ENCODE data around the gene AUTS2. TPM values are rescaled to one million over a fixed set of nuclear protein-coding genes. Genes with fewer than 3 reads are reported as not detected.

The AUTS2 gene
- total and polyA plus RNA-seq, 7 experiments from 2014 or later: 0.40 to 31.7 (median 4.2) TPM

- Histone ChIP-seq H3K4me3 (ENCODE audit: low read length) (no peak overlapping the region), H3K27ac (ENCODE audit: low read depth, low read length) (no peak overlapping the region), H3K36me3 (ENCODE audit: control insufficient read depth in 2 of 3, insufficient read depth in 3 of 3, low read length in 3 of 3) (no peaks in the 10 kb centered on the region), H3K4me1 (ENCODE audit: control insufficient read depth in 2 of 2, insufficient read depth in 2 of 2, low read length in 2 of 2) (no peaks in the 10 kb centered on the region), H3K9me3 (ENCODE audit: control insufficient read depth in 2 of 3, low read length in 3 of 3) (no peaks in the 10 kb centered on the region), H3K27me3 (ENCODE audit: control insufficient read depth in 2 of 2, insufficient read depth in 2 of 2, low read length in 2 of 2) (no peaks in the 10 kb centered on the region)
- peak overlapping the region in 1 of 9 donors; percentile 17 for H3K27ac Mint-ChIP-seq
- peaks cover 0 to 17% (median 5%) of the 10 kb centered on the region in 7 donors for H3K4me1 Mint-ChIP-seq
- DNase-seq: no peak
- no peaks in the 10 kb centered on the region for H3K36me3 Mint-ChIP-seq
- intact Hi-C loops (cut with micrococcal nuclease): no loop called here
- H3K27me3 Mint-ChIP-seq: peaks cover 0 to 12% (median 0%) of the 10 kb centered on the region in 5 donors
- POLR2A ChIA-PET: no interaction called here
- CTCF ChIA-PET: no interaction called here
- no peak for ATAC-seq
- H3K4me3 Mint-ChIP-seq: no peak overlapping the region
- peaks cover 0 to 9% (median 4%) of the 10 kb centered on the region in 11 donors for H3K9me3 Mint-ChIP-seq
These were observed 1120.8 kb downstream of the AUTS2 start for GRCh38 chr7:70719125-70719524.

GRCh38 chr7:70720191-70720873 is 1122.1 kb downstream of the AUTS2 start:
- ATAC-seq: no peak

GRCh38 chr7:70721500-70721899 is 1123.2 kb downstream of the AUTS2 start:
- Mint-ChIP-seq H3K27me3 (peaks cover 0 to 12% (median 0%) of the 10 kb centered on the region in 5 donors), H3K4me1 (peaks cover 0 to 17% (median 5%) of the 10 kb centered on the region in 7 donors), H3K4me3 (no peak overlapping the region), H3K27ac (no peak overlapping the region), H3K36me3 (no peaks in the 10 kb centered on the region), H3K9me3 (peaks cover 0 to 5% (median 0%) of the 10 kb centered on the region in 11 donors)
- Histone ChIP-seq H3K4me3 (ENCODE audit: low read length) (no peak overlapping the region), H3K4me1 (ENCODE audit: control insufficient read depth in 2 of 2, insufficient read depth in 2 of 2, low read length in 2 of 2) (no peaks in the 10 kb centered on the region), H3K9me3 (ENCODE audit: control insufficient read depth in 2 of 3, low read length in 3 of 3) (no peaks in the 10 kb centered on the region), H3K27me3 (ENCODE audit: control insufficient read depth in 2 of 2, insufficient read depth in 2 of 2, low read length in 2 of 2) (no peaks in the 10 kb centered on the region), H3K36me3 (ENCODE audit: control insufficient read depth in 2 of 3, insufficient read depth in 3 of 3, low read length in 3 of 3) (no peaks in the 10 kb centered on the region), H3K27ac (ENCODE audit: low read depth, low read length) (no peak overlapping the region)
- no peak for ATAC-seq
- ChIA-PET POLR2A (no interaction called here), CTCF (no interaction called here)
- DNase-seq: no peak
- intact Hi-C loops (cut with micrococcal nuclease): no loop called here

More at GRCh38 chr7:70720191-70720873, 1122.1 kb downstream of the AUTS2 start:
- Mint-ChIP-seq H3K27ac (no peak overlapping the region), H3K27me3 (peaks cover 0 to 12% (median 0%) of the 10 kb centered on the region in 5 donors), H3K9me3 (peaks cover 0 to 5% (median 0%) of the 10 kb centered on the region in 11 donors), H3K36me3 (no peaks in the 10 kb centered on the region), H3K4me3 (peak overlapping the region in 1 of 10 donors; percentile 12), H3K4me1 (peaks cover 0 to 17% (median 5%) of the 10 kb centered on the region in 7 donors)
- intact Hi-C loops (cut with micrococcal nuclease): no loop called here
- H3K36me3 ChIP-seq (ENCODE audit: control insufficient read depth in 2 of 3, insufficient read depth in 3 of 3, low read length in 3 of 3): no peaks in the 10 kb centered on the region
- H3K4me1 ChIP-seq (ENCODE audit: control insufficient read depth in 2 of 2, insufficient read depth in 2 of 2, low read length in 2 of 2): no peaks in the 10 kb centered on the region
- no peaks in the 10 kb centered on the region for H3K27me3 ChIP-seq (ENCODE audit: control insufficient read depth in 2 of 2, insufficient read depth in 2 of 2, low read length in 2 of 2)
- H3K4me3 ChIP-seq (ENCODE audit: low read length): no peak overlapping the region
- POLR2A ChIA-PET: no interaction called here
- no peak overlapping the region for H3K27ac ChIP-seq (ENCODE audit: low read depth, low read length)
- no peak for DNase-seq
- no peaks in the 10 kb centered on the region for H3K9me3 ChIP-seq (ENCODE audit: control insufficient read depth in 2 of 3, low read length in 3 of 3)
- CTCF ChIA-PET: no interaction called here

- peaks cover 0 to 10% (median 5%) of the 10 kb centered on the region in 7 donors for H3K4me1 Mint-ChIP-seq
- no peaks in the 10 kb centered on the region for H3K36me3 Mint-ChIP-seq
- intact Hi-C loops (cut with micrococcal nuclease): no loop called here
- no peak overlapping the region for H3K4me3 Mint-ChIP-seq
- DNase-seq (no peak), ATAC-seq (no peak)
- H3K4me1 ChIP-seq (ENCODE audit: control insufficient read depth in 2 of 2, insufficient read depth in 2 of 2, low read length in 2 of 2): no peaks in the 10 kb centered on the region
- H3K9me3 ChIP-seq (ENCODE audit: control insufficient read depth in 2 of 3, low read length in 3 of 3): no peaks in the 10 kb centered on the region
- no peak overlapping the region for H3K27ac ChIP-seq (ENCODE audit: low read depth, low read length)
- H3K4me3 ChIP-seq (ENCODE audit: low read length): no peak overlapping the region
- no peaks in the 10 kb centered on the region for H3K36me3 ChIP-seq (ENCODE audit: control insufficient read depth in 2 of 3, insufficient read depth in 3 of 3, low read length in 3 of 3)
- H3K27me3 Mint-ChIP-seq: peaks cover 0 to 6% (median 0%) of the 10 kb centered on the region in 5 donors
- ChIA-PET CTCF (no interaction called here), POLR2A (no interaction called here)
- H3K27ac Mint-ChIP-seq: no peak overlapping the region
- peaks cover 0 to 5% (median 0%) of the 10 kb centered on the region in 11 donors for H3K9me3 Mint-ChIP-seq
- no peaks in the 10 kb centered on the region for H3K27me3 ChIP-seq (ENCODE audit: control insufficient read depth in 2 of 2, insufficient read depth in 2 of 2, low read length in 2 of 2)
These were observed 1125.1 kb downstream of the AUTS2 start for GRCh38 chr7:70723339-70723738.

- ChIA-PET POLR2A (no interaction called here), CTCF (no interaction called here)
- intact Hi-C loops (cut with micrococcal nuclease): no loop called here
- ATAC-seq (no peak), DNase-seq (no peak)
- Mint-ChIP-seq H3K9me3 (peaks cover 0 to 5% (median 0%) of the 10 kb centered on the region in 11 donors), H3K27ac (no peak overlapping the region), H3K4me1 (peaks cover 0 to 4% (median 0%) of the 10 kb centered on the region in 7 donors), H3K27me3 (peaks cover 0 to 5% (median 0%) of the 10 kb centered on the region in 5 donors), H3K4me3 (no peak overlapping the region), H3K36me3 (no peaks in the 10 kb centered on the region)
- H3K4me1 ChIP-seq (ENCODE audit: control insufficient read depth in 2 of 2, insufficient read depth in 2 of 2, low read length in 2 of 2): no peaks in the 10 kb centered on the region
- H3K9me3 ChIP-seq (ENCODE audit: control insufficient read depth in 2 of 3, low read length in 3 of 3): no peaks in the 10 kb centered on the region
- H3K27ac ChIP-seq (ENCODE audit: low read depth, low read length): no peak overlapping the region
- no peak overlapping the region for H3K4me3 ChIP-seq (ENCODE audit: low read length)
- H3K27me3 ChIP-seq (ENCODE audit: control insufficient read depth in 2 of 2, insufficient read depth in 2 of 2, low read length in 2 of 2): no peaks in the 10 kb centered on the region
- H3K36me3 ChIP-seq (ENCODE audit: control insufficient read depth in 2 of 3, insufficient read depth in 3 of 3, low read length in 3 of 3): no peaks in the 10 kb centered on the region
These were observed 1127.2 kb downstream of the AUTS2 start for GRCh38 chr7:70725448-70725847.

GRCh38 chr7:70726294-70726693 is 1128.0 kb downstream of the AUTS2 start:
- no peak for ATAC-seq
- H3K36me3 Mint-ChIP-seq: no peaks in the 10 kb centered on the region
- Histone ChIP-seq H3K4me3 (ENCODE audit: low read length) (no peak overlapping the region), H3K9me3 (ENCODE audit: control insufficient read depth in 2 of 3, low read length in 3 of 3) (no peaks in the 10 kb centered on the region), H3K4me1 (ENCODE audit: control insufficient read depth in 2 of 2, insufficient read depth in 2 of 2, low read length in 2 of 2) (no peaks in the 10 kb centered on the region), H3K27ac (ENCODE audit: low read depth, low read length) (no peak overlapping the region), H3K27me3 (ENCODE audit: control insufficient read depth in 2 of 2, insufficient read depth in 2 of 2, low read length in 2 of 2) (no peaks in the 10 kb centered on the region), H3K36me3 (ENCODE audit: control insufficient read depth in 2 of 3, insufficient read depth in 3 of 3, low read length in 3 of 3) (no peaks in the 10 kb centered on the region)
- H3K4me3 Mint-ChIP-seq: no peak overlapping the region
- H3K27me3 Mint-ChIP-seq: peaks cover 0 to 5% (median 0%) of the 10 kb centered on the region in 5 donors
- H3K4me1 Mint-ChIP-seq: peaks cover 0 to 4% (median 0%) of the 10 kb centered on the region in 7 donors
- no peak overlapping the region for H3K27ac Mint-ChIP-seq
- intact Hi-C loops (cut with micrococcal nuclease): no loop called here
- peaks cover 0 to 5% (median 0%) of the 10 kb centered on the region in 11 donors for H3K9me3 Mint-ChIP-seq
- POLR2A ChIA-PET: no interaction called here
- DNase-seq: no peak
- CTCF ChIA-PET: no interaction called here

GRCh38 chr7:70726951-70727378 is 1128.7 kb downstream of the AUTS2 start:
- H3K27ac Mint-ChIP-seq: no peak overlapping the region
- H3K27ac ChIP-seq (ENCODE audit: low read depth, low read length): no peak overlapping the region
- H3K27me3 Mint-ChIP-seq: peaks cover 0 to 5% (median 0%) of the 10 kb centered on the region in 5 donors

More at GRCh38 chr7:70726951-70727378, 1128.7 kb downstream of the AUTS2 start:
- Mint-ChIP-seq H3K36me3 (no peaks in the 10 kb centered on the region), H3K4me1 (peaks cover 0 to 4% (median 0%) of the 10 kb centered on the region in 7 donors), H3K4me3 (peak overlapping the region in 1 of 10 donors; percentile 6), H3K9me3 (peaks cover 0 to 8% (median 0%) of the 10 kb centered on the region in 11 donors)
- H3K4me3 ChIP-seq (ENCODE audit: low read length): no peak overlapping the region
- H3K36me3 ChIP-seq (ENCODE audit: control insufficient read depth in 2 of 3, insufficient read depth in 3 of 3, low read length in 3 of 3): no peaks in the 10 kb centered on the region
- intact Hi-C loops (cut with micrococcal nuclease): no loop called here
- H3K27me3 ChIP-seq (ENCODE audit: control insufficient read depth in 2 of 2, insufficient read depth in 2 of 2, low read length in 2 of 2): no peaks in the 10 kb centered on the region
- ChIA-PET POLR2A (no interaction called here), CTCF (no interaction called here)
- H3K9me3 ChIP-seq (ENCODE audit: control insufficient read depth in 2 of 3, low read length in 3 of 3): no peaks in the 10 kb centered on the region
- DNase-seq (no peak), ATAC-seq (no peak)
- no peaks in the 10 kb centered on the region for H3K4me1 ChIP-seq (ENCODE audit: control insufficient read depth in 2 of 2, insufficient read depth in 2 of 2, low read length in 2 of 2)

Measured in naive thymus-derived CD4-positive, alpha-beta T cell (primary cell).